HG02852 (cell line): Measurements from ENCODE around the gene MDM4.

Source experiments
- ATAC-seq: cut with Tn5 transposase; IDR thresholded peaks from one replicate; pipeline ENCODE4 v1.9.1; 2021; ENCODE audit warnings: mild to moderate bottlenecking, moderate library complexity; ENCODE audit not compliant: unreplicated experiment

MDM4 gene

DNA sequence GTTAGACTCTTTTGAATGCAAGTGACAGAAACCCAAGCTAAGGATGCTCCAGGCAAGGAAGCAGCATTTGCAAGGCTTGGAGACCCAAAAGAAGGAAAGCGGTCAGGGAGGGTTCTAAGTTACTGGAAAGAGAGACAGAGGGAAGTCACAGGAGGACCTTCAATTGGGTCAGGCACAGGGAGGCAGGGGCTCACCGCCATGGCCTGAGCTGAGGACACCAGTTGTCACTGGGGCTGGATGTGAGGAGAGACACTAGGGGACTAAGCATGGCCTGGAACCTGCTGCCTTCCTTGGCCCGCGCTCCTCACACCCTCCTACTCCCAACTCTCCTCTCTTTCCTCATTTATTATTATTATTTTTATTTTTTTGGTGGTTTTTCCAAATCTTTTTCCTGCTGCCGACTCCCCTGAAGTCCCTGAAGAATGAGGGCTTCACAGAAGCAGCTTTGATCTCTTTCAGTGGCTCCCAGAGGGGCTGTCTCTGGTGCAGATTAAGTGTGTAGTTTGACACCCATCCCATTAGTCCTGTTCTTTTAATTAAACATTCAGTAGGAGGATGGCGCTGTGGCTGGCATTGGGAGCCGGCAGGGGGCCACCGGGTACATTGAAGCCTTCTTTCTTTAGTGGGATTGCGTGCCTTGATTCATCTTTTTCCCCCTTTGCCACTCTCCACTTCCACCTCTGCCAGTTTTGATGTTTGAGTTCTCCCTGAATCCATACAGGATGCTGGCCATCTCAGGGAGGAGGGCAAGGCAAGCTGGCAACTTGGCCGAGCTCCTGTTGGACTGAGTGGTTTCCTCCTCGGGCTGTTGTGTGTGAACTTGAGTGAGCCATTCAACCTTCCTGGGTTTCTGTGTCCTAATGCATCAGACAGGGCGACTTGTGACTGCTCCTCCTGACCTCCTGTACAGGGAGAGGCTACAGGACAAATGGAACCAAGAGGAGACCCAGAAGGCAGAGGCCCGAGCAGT, 59.3 kb downstream of the MDM4 start:
- ATAC-seq = no peak

DNA sequence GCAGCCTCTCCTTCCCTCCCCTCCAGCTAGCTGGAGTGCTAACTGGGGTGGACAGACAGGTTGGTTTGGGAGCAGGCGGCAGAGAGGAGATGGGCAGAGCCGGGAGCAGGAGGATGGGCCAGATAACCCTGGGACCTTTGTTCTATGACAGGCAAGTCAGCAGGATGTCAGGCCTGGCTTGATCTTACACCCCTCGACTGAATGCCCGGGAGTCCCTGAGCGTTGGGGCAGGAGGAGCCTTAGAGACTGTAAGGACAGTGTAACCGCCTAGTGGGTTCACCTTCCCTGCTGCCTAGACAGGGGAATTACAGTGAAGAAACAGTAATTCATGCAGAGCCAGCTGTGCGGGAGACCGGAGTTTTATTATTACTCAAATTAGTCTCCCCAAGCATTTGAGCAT, 60.2 kb downstream of the MDM4 start:
- ATAC-seq = no peak

DNA sequence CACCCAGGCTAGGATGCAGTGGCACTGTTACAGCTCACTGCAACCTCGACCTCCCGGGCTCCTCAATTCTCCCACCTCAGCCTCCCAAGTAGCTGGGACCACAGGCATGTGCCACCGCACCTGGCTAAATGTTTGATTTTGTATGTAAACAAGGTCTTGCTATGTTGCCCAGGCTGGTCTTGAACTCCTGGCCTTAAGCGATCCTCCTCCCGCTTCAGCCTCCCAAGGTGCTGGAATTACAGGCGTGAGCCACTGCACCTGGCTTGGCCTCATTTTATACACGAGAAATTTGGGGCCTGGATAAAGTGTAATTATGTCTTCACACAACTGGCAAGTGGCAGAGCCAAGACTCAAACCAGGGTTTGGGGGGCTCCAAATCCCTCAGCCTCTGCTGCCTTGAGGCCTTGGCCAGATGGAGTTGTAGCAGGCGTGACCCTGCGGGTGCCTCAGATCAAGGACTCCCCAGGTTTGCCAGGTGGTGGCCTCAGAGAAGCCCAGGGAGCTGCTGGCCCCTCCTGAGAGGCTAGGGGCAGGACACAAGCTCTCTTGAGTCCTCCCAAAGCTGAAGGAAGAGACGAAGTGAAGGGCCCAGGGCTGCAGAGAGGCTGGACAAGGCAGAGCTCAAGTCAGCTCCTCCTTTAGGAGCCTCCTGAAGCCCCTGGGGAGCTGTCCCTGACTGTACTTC, 61.7 kb downstream of the MDM4 start:
- no peak for ATAC-seq

DNA sequence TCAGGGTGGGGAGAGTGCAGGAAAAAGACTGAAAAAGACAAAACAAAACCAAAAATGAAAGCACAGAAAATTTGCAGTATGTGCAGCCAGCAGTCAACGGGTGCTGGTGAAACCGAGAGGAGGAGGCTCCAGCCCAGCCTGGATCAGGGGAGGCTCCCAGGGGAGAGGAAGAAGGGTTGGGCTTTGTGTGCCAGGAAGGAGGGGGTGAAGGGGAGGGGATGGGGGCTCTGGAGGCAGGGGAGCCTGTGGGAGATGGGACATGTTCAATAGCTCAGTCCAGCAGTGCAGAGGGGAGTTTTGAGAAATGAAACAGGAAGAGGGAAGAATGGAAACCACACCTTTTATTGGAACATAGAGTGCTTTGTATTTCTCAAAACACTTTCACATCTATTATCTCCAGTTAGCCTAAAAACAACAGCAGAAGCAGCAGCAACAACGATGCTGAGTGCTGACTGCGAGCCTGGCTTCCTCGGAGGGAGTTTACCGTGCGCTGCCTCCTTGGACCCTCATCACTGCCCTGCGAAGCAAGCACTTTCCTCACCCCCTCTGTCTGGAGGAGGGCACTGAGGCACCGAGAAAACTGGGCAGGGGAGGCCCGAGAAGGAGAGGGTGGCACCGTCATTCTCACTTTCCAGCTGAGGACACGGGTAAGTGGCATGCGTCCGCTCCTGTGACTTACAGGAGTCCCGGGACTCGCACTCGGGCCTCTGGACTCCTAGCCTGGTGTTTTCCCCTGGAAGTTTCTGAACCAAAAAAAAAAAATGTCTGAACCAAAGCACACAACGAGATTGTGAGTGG, 62.9 kb downstream of the MDM4 start:
- ATAC-seq = peak; percentile 78

DNA sequence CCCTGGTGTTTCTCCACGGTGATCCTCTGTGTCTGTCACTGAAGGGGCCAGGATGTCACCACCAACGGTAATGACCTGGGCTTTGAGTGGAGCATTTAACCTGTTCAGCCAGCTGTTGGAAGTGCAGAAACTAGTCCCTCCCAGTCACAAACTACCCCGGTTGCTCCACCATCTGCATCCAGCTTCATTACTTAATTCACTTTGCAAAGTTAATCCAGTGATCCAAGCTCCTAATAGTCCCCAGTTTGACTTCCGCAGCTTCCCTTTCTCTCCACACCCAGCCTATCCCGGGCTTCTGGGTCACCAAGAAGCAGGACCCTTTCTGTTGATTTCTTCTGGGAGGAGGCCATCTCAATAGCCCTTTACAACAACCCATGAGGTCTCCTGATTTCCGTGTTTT, 63.5 kb downstream of the MDM4 start:
- no peak for ATAC-seq

DNA sequence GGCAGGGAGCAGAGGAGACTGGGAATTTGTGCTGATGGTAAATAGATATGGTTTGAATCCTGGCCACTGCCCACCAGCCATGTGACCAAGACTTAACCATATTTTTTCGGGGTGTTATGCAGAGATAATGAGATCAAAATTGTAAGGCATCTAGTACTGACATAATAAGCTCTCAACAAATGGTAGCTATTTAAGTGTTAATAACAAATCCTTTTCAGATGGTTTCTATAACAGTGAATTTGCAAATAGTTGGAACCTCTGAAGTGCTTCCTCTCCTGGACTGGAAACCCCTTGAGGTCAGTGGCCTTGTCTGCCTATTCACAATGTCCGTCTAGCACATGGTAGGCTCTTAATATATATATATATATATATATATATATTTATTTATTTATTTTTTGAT, 64.7 kb downstream of the MDM4 start:
- no peak for ATAC-seq

DNA sequence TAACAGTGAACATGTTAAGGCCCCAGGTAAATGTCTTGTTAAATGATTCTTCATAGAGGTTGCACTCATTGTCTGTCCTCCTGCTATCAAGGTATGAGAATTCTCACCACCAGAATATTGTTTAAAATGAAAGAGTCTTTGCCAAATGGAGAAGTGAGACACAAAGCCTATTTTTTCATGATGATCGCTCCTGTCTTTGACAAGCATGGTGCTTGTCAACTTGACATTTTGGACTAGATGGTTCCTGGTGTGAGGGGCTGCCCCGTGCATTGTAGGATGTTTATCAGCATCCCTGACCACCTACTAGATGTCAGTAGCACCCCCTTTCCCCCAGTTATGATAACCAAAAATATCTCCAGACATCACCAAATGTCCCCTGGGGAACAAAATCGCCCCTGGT, 65.6 kb downstream of the MDM4 start:
- ATAC-seq = no peak

DNA sequence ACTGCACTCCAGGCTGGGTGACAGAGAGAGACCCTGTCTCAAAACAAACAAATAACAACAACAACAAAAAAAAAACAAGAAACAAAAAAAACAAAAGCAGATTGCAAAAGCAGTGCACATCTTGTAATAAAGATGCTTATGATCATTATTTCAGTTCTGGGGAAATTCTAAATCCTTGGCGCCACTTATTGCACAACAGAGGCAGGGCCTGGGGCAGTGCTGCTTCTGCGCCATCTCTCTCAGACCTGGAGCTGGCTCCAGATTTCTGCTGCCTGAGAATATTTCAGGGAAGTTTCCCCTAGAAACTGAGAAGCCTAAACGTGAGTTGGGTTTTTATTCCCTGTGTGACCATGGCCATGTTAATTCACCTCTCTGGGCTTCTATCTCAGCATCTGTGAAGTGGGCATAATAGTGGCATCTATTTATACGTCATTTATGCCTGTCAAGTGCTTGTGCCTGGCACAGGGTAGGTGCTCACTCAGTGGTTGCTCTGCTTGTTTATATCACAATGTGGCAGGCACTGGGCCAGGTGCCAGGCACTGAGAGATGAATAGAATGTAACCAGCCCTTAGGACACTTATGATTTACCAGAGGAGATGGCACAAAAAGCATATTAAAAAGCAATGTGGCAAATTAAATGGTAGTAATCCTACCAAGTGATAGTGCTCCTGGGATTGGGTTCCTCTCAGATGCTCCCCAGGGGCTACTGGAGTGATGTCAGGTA, 67.9 kb downstream of the MDM4 start:
- no peak for ATAC-seq

DNA sequence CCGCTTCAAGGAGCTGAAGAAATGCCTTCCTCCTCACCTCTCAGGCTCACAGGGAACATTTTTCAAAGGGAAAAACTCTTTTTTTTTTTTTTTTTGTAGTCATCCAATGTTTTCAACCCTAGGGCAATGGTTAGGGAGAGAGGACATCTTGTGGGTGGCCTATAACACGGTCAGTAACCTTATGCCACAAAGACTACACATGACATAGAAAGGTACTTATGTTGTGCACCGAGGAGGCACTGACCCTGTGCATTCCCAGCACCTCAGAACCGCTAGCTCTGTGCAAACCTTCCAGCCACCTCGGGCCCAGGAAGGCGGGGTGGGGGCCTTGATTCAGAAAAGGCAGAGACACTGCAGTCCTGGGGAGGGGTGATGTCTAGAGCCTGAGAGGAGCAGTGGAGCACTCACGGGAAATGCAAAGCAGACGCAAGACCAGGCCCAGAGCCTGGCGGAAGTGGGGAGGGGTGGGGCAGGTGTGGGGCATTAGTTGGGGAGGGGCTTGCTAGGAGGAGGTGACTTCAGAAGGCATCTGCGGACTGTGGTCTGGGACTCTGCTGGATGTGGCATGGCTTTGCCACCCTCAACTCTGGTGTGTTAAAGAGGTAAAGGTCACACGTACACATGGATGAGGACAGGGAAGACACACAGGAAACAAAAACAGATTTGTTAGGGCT, 68.6 kb downstream of the MDM4 start:
- ATAC-seq = no peak

DNA sequence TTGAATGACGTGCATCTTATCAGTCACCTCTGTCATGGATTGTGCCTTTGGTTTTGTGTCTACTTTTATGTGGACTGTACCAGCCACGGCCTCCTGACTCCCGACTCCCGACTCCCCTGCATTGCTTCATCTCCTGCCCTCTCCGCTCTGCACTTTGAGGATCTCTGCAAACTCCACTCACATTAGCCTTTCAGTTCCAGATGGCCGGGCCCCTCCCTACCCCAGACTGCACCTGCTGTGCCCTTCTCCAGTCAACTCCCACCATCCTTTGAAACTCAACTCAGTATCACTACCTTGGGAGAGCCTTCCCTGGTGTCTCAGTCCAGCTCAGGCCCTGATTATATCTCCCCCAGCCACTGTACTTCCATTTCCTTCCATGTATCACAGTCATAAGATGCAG, 71.4 kb downstream of the MDM4 start:
- no peak for ATAC-seq

DNA sequence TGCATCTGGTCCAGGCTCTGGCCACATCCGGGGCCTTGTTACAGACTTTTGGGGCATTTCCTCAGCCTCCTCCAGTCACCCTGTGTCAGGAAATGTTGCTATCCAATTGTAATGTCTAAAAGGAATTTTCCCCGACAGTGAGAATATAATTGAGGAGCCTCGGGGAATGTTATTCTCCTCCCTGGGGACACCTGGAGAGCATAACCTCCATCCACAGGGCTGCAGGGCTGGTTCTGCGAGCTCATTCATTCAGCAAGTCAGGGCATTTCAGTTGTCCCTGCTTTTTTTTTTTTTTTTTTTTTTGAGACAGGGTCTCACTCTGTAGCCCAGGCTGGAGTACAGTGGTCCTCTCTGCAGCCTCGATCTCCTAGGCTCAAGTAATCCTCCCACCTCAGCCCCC, 72.6 kb downstream of the MDM4 start:
- ATAC-seq = no peak

DNA sequence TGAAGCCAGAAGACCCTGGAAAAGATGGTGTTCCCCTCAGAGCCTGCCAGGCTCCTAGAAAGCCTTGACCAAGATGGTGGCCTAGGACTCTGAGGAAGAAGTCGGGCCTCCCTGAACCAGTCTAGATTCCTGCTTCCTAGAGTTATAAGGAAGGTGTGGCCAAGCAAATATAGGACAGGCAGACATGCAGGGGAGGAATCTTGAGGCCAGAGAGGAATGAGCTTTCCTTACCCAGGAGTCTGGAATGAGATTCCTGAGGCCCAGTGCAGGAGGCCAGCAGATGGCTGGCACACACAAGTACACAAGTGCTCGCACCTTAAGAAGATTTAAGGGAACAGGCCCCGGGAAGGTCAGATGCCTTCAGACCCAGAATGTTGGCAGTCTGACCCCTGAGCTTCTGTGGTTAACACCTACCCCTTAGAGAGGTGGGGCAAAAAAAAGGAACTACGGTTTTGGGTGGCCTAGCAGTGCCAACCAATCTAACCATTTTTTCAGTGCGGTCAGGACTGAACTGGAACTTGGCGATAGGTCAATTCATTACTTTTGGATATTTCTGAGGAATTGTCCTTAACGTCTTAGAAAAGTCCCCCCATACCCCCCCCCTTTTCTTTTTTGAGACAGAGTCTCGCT, 73.3 kb downstream of the MDM4 start:
- no peak for ATAC-seq

DNA sequence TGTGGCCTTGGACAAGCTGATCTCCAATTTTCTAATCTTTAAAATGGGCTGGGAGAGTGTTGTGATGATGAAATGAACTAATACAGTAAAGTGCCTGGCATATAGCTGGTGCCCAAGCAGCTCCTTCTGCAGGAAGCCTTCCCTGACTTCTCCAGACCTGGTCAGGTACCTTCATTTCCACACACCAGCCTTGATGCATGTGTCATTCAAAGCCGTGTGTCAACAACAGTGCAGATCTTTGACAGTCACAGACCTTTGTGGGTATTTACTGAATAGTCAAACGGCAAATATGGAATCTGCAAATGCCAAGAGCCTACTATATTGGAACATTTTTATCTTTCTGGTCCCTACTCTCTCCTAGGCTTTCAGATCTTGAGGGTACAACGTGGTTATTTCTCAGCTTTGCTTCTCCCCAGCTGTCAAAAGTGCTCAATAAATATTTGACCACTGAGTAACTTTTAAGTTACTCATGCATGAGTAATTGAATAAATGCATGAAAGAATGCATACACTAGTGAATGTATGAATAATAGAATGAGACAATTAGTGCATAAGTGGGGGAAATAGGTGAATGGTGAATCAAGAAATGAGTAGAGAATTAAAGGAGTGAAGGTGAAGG, 75.4 kb downstream of the MDM4 start:
- no peak for ATAC-seq

DNA sequence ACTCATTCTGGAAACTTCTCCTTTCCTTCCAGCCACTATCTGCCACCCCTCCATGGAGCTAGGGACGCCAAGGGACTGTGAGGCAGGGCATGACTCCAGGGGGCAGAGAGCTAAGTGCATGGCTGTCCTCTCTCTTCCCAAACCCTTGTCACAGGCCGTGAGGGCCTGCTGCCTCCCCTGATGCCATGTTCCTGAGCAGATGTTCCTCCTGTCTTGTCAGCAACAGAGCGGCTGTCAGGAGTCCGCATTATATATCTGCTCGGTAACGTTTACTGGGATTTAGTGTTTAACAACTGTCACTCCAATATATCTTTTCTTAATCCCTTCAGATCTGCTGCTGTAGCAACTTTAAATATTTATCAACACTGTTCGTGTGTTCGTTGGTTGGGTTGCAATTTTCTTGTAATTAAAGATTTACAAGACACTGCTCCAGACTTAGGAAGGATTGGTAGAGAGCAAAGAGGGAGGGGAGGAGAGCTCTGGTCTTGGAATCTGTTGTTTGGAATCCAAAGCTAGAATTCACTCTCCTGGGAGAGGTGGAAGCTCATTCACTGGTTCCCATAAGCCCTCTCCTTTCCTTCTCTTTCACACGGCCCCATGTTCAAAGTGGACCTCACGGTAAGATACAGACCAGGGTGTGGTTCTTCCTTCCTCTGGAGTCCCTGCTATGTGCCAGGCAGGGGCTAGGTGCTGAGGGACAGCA, 76.2 kb downstream of the MDM4 start:
- ATAC-seq = no peak

DNA sequence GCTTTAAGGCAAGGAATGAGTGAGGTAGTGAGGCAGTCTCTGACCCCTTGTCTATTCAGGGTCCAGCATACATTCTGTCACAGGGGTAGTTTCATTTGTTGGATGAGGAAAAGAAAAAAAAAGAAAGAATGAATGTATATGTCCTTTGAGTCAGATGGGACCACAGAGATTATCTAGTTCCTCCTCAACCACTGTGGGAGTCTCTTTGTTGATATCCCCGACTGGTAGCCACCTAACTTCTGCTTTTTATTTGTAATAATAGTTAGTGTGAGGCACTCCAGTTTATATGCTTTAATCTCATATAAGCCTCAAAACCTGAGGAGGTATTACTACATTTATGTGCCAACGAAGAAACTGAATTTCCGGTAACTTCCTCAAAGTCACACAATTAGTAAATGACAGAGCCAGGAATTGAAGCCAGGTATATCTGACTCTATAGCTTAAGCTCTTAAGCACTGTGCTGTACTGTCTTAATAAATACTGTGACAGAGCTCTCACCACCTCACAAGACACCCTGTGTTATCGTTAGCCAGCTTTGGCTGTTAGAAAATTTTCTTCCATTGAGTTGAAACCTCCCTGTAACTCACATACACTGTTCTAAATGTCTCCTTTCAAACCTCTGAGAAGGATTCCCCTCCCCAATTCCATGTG, 82.2 kb downstream of the MDM4 start:
- ATAC-seq = no peak

DNA sequence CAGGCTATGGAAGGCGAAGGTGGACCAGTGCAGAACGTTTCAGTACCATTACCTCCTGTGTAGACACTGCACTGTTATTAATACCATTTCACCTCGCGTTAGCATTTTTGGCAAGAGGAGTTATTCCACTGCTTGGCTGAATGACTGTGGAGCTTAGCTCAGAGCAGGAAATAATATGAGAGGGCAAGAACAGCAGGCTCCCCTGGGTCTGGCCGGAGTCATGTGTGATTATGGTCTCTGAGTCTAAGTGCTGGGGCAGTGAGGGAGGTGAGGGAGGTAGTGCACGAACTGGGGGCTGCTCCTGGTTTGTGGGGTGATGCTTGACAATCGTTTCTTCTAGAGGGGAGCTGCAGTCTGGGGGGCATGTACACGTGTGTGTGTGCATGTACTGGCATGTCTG, 82.9 kb downstream of the MDM4 start:
- ATAC-seq = no peak

DNA sequence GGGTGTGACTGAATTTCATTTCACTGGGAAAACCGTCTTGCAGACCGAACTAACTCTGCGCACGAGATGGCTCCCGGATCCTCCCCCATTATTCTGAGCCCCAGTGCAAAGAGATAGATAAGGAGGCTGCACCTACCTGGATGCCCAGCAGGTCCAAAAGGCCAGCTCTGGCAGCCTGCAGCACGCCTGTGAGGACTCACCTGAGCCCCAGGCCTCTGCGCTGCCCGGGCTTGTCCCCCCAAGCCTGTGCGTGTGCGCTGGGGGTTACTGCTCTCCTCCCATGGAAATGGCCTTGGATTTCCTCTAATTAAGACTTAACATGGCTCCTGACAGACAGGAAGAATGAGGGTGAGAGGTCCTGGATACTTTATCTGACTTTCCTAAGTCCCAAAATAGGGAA, 83.4 kb downstream of the MDM4 start:
- no peak for ATAC-seq

DNA sequence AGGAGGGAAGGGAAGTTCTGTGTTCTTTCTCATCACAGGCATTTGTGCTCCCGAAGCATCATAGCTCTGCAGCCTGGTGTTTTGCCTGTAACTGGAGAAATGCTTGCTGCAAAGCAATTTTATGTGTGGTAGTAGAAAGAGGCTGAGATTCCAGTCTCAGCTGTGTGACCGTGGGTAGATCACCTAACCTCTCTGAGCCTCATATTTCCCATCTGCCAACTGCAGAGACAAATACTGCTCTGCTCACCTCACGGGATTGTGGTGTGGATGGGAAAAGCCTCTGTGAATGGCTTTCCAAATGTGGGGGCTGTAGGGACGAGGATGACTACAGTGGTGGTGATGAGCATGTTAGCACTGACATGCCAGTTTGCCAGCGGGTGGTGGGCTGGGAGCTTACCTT, 84.0 kb downstream of the MDM4 start:
- ATAC-seq = no peak
